NCI-H345 treated with DMSO at 0.1 percent for 48 hours (cell line): ENCODE measurements around the gene RUVBL2.

Experiments used
- DNase-seq: peaks from one replicate; lab custom pipeline; 2025; ENCODE audit not compliant: unreplicated experiment; lab: John Stamatoyannopoulos, UW

RUVBL2 gene

DNA sequence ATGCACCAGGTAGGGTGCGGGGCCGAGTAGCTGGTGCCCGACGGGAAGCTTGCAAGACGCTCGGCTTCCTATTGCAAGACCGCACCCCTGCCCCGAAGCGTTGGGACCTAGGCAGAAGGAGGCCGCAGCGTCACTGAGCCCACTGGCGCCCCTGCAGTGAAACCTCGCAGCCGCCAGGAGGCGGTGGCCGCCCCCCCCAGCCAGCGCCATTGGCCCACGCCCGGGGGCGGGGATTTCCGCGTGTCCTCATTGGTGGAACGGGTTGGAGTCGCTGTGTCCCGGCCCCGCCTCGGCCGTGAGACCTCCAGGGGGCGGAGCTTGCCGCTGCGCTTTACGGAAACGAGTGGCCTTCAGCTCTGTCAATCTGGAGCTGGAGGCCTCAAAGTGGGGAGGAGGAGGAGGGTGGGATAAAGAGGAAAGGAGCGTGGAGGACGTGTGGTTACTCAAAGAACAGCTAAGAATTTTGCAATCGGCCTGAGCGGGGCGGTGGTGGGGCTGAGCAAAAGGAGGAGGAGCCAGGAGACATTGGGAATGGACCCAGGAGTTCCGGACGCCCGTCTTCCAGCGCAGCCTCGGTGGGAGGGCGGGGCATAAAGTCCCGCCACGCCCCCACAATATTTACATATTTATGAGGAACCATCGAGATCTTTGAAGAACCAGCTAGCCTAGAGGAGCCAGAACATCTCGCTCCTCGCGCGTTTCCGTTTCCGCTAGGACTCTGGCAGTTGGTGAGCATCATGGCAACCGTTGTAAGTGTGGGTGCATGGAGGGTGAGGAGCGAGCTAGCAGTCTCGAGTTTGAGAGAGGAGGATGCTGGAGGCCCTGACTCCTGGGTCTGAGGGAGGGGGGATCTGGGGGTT, at the start of gene RUVBL2, which contains the start of gene GYS1:
RUVBL2 (plus strand) TSS at position 713 of the 860 bp plus-strand sequence; CDS start at position 738, 25 bp downstream.
GYS1 (minus strand) TSS at position 135 of the 860 bp plus-strand sequence. CDS start 197 bp downstream, outside the sequence.
- peak; percentile 91 for DNase-seq

DNA sequence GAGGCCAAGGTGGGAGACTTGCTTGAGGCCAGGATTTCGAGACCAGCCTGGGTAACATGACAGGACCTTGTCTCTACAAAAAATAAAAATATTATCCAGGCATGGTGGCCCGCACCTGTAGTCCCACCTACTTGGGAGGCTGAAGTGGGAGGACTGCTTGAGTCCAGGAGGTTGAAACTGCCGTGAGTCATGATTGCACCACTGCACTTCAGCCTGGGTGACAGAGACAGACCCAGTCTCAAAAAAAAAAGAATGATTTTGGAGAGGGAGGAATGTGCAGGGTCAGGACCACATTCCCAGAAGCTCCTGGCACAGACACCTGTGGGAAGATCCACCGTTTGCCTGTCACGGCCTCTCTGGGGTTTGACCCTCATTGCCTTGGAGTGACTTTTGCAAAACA, 48.3 kb upstream of the RUVBL2 start:
- no peak for DNase-seq

DNA sequence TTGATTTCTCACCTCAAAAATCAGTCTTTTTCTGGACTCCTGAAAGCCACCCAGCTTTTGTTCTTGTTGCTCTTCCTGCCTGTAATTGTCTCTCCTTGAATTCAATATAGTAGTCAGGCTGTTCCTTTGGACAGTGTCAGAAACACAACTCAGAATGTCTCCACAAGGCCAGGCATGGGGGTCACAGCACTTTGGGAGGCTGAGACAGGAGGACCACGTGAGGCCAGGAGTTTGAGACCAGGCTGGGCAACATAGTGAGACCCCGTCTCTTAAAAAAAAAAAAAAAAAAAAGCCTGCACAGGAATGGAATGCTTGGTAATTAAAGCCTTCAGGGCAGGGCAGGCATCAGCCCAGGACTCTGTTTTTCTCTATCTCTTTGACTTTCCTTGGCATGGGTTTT, 47.9 kb upstream of the RUVBL2 start:
- DNase-seq, result no peak

DNA sequence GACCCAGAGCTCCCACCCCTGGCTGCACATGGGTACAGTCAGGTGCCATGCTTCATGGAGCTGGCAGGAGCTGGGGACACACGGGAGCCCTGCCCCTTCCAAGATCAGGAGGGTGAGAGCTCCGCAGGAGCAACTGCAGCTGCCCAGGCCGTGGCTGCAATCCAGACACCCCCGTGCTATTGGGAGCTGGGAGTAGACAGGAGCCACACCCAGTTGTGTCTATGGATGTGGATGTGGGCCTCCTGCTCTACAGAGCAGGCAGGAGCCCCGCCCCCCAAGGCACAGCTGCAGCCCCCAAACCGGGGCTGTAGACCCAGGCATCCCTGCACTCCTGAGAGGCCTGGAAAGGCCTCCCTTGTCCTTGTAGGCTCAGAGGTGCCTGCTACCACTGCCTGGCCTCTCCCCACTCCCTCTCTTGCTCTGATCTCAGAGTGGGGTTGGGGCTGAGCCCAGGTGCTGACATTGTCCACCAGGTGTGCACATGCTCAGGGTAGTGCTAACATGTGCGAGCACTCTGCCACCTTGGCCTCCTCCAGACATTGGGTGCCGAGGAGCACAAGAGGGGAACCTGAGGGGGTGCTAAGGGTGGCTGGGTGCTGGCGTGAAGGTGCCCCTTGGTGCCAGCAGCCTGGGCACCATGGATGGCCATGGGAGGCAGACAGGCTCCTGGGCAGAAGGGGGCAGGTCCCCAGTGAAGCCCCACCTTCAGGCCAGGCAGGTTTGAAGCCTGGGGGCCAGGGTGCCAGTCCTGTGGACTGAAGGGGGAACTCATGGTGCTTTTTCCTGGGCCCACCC, 47.0 kb upstream of the RUVBL2 start:
- no peak for DNase-seq

DNA sequence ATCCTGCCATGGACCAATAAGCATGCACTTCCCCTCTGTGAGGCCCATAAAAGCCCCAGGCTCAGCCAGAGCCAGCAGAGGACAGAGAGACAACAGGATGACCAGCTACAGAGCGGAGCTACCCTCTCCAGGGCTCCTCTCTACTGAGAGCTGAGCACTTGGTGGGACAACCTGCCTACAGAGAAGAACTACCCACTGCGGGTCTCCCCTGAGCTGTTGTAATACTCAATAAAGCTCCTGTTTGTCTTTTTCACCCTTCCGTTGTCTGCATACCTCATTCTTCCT, 46.5 kb upstream of the RUVBL2 start:
- no peak for DNase-seq

DNA sequence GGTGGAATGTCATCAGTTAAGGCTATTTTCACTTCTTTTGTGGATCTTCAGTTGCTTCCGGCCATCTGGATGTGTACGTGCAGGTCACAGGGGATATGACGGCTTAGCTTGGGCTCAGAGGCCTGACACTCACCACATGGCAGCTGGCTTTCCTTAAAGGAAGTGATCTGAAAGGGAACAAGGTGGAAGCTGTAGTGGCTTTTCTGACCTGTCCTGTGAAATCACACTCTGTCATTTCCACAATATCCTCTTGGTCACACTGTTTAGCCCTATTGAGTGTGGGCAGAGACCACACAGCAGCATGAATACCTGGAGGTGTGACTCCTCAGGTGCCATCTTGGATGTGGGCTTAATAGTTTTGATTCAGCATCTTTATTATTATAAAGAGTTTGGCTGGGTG, 43.5 kb upstream of the RUVBL2 start:
- no peak for DNase-seq

DNA sequence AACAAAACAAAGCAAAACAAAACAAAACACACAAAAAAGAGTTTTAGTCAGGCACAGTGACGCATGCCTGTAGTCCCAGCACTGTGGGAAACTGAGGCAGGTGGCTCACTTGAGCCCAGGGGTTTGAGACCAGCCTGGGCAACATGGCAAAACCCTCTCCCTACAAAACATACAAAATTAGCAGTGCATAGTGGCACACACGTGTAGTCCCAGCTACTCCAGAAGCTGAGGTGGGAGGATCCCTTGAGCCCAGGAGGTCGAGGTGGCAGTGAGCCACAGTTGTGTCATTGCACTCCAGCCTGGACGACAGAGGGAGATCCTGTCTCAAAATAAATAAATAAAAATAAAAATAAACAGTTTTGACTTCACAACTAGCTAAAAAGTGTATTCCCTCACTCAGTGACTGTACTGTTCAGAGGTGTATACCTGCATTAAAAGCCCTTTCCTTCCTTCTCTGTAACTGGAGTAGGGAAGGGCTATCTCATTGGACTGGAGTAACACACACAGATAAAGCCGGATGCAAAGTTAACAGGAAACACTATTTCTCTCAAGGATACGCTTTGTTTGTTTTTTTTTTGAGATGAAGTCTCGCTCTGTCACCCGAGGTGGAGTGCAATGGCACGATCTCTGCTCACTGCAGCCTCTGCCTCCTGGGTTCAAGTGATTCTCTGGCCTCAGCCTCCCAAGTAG, 42.7 kb upstream of the RUVBL2 start:
- no peak for DNase-seq

DNA sequence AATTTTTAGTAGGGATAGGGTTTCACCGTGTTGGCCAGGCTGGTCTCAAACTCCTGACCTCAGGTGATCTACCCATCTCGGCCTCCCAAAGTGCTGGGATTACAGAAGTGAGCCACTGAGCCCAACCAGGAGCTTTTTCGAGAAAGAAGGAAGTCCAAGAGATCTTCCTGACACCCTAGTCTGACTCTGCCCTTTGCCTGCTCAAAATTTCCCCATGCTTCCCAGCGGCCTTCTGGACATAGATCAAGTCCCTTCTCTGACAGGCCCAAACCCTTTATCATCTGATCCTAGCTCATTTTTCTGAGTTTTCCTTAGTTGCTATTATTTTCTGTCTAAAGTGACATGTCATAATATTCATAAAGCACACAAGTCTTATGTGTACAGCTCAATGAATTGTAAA, 40.5 kb upstream of the RUVBL2 start:
- no peak for DNase-seq

DNA sequence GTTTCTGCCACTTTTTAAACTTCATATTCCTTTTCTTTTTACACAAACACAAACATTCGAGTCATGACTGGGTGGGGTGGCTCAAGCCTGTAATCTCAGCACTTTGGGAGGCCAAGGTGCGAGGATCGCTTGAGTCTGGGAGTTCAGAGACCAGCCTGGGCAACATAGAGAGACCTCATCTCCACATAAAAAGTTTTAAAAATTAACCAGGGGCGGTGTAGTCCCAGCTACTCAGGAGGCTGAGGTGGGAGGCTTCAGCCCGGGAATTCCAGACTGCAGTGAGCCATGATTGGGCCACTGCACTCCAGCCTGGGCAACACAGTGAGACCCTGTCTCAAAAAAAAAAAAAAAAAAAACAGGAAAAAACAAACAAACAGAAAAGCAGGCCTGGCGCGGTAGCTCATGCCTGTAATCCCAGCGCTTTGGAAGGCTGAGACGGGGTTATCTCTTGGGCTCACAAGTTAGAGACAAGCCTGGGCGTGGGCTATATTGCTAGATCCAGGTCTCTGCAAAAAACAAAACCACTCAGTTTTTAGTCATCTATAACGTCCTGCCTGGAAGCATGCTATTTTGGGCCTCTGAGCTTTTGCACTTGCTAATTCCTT, 39.6 kb upstream of the RUVBL2 start:
- no peak for DNase-seq

DNA sequence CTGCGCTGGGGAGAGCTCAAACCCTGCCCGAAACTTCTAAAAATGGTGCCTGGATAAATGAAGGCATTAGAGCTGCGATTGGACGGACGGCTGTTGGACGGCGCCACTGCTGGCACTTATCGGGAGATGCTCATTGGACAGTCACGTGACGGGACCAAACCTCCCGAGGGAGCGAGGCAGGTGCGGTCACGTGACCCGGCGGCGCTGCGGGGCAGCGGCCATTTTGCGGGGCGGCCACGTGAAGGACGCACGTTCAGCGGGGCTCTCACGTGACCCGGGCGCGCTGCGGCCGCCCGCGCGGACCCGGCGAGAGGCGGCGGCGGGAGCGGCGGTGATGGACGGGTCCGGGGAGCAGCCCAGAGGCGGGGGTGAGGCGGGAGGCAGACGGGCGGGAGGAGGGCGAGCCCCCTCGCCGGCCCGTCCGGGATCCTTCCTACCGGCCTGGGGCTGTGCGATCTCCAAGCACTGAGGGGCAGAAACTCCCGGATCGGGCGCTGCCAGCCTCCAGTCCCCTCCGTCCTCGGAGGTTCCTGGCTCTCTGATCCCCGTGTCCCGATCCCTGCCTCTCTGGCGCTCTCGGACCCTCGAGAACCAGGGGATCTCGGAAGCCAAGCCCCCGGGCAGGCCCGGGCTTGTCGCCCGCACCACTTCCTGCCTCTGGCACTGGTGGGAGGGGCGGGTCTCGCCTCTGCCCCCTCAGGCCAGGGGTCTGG, 38.9 kb upstream of the RUVBL2 start, which contains the start of gene BAX:
BAX (plus strand) TSS at position 281 of the 713 bp plus-strand sequence; CDS start at position 335, 54 bp downstream.
- peak; percentile 83 for DNase-seq

DNA sequence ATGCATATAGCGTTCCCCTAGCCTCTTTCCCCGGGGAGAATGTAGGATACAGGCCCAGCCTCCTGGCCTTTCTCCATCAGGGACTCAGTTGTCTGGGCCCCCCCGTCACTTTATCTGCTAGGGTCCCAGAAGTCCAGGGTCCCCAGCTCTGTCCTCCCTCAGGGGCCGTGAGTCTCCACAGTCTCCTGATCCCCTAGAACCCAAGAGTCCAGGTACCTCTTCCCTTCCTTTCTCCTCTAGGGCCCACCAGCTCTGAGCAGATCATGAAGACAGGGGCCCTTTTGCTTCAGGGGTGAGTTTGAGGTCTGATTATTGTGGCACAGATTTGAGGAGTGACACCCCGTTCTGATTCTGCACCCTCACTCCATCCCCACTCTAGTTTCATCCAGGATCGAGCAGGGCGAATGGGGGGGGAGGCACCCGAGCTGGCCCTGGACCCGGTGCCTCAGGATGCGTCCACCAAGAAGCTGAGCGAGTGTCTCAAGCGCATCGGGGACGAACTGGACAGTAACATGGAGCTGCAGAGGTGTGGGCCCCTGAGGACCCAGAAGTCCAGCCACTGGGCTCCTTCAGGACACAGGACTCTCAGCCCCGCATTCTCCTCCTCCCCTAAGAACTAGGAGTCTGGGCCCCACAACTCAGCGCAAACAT, 38.3 kb upstream of the RUVBL2 start:
- no peak for DNase-seq

DNA sequence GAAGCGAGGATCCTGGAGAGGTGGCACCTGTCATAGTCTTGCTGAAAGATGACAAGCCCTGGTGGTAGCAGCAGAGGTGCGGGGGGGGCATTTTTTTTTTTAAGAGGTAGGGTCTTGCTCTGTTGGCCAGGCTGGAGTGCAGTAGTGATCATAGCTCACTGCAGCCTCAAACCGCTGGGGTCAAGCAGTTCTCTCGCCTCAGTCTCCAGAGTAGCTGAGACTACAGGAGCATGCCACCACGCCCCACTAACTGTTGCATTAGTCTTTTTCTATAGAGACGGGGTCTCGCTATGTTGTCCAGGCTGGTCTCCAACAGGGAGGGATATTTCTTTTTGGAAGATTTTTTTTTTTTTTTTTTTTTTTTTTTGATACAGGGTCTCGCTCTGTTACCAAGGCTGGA, 35.7 kb upstream of the RUVBL2 start:
- DNase-seq, result no peak

DNA sequence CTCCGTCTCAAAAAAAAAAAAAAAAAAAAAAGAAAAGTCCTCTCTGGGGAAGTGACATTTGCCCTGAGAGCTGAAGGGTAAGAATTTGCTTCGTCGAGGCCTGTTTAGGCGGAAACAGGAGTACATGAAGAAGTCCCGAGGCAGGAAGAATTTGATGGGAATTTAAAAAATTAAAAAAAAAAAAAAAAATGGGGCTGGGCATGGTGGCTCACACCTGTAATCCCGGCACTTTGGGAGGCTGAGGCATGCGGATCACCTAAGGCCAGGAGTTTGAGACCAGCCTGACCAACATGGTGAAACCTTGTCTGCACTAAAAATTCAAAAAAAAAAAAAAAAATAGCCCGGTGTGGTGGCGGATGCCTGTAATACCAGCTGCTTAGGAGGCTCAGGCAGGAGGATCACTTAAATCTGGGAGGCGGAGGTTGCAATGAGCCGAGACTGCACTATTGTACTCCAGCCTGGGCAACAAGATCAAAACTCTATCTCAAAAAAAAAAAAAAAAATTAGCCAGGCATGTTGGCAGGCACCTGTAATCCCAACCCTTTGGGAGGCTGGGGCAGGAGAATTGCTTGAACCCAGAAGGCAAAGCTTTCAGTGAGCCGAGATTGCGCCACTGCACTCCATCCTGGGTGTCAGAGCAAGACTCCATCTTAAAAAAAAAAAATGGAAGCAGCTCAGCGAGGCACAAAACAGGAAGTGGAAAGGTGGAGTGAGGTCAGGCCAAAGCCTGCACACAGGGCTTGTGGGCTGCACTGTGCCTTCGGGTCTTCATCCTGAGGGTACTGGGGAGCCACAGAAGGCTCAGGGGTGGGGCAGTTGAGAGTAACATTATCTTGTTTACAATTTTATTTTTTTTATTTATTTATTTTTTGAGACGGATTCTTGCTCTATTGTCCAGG, 34.1 kb upstream of the RUVBL2 start:
- no peak for DNase-seq

DNA sequence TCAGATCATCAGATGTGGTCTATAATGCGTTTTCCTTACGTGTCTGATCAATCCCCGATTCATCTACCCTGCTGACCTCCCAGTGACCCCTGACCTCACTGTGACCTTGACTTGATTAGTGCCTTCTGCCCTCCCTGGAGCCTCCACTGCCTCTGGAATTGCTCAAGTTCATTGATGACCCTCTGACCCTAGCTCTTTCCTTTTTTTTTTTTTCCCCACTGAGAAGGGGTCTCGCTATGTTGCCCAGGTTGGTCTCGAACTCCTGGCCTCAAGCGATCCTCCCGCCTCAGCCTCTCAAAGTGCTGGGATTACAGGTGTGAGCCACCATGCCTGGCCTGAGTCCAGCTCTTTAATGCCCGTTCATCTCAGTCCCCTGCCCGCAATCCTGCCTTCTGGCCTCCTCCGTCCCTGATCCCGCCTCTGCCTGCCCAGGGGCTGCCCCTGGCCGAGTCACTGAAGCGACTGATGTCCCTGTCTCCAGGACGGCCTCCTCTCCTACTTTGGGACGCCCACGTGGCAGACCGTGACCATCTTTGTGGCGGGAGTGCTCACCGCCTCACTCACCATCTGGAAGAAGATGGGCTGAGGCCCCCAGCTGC, 32.5 kb upstream of the RUVBL2 start:
- no peak for DNase-seq

DNA sequence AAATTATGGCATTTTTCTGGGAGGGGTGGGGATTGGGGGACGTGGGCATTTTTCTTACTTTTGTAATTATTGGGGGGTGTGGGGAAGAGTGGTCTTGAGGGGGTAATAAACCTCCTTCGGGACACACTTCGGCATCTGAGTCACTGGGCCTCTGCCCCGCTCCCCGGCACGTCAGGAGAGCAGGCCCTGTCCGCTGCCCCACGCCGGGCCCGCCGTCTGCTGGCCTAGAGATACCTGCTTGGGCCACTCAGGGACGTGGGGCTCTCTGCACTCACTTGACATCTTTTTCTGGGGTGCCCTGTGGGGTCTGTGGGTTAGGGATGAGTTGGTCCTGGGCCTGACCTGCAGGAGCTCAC, 32.0 kb upstream of the RUVBL2 start:
- no peak for DNase-seq

DNA sequence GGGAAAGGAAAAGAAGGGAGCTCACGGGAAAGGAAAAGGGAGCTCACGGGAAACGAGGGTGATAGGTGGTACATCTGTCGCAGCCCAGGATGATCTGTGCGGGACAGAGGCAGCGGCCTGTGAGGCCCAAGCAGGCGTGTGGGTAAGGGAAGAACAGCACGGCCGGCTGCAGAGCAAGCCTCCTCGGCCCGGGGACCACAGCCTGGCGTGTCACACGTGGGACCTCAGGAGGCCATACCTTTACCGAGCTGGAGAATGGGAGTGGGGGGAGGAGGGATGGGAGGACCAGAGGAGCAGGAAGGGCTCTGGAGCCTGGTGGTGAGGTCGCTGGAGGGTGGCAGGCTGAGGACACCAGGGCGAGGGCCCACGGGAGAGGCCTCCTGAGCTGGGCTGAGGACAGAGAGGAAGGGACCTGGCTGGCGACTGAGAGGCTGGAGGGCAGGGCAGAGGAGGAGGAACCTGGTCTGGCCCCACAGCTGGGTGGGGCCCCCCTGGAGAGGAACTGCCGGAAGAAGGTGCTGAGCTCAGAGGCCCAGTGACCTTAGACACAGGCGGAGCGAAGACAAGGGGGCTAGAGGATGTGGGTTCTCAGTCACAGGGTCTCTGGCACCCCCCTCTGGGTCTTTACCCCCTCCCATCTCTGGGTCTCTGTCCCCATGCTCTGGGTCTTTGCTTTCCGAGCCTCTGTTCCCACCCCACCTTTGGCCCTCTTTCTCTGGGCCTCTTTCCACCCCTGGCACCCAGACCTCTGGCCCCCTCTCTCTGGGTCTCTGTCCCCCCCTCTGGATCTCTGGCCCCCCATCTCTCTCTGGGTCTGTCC, 31.4 kb upstream of the RUVBL2 start:
- no peak for DNase-seq

DNA sequence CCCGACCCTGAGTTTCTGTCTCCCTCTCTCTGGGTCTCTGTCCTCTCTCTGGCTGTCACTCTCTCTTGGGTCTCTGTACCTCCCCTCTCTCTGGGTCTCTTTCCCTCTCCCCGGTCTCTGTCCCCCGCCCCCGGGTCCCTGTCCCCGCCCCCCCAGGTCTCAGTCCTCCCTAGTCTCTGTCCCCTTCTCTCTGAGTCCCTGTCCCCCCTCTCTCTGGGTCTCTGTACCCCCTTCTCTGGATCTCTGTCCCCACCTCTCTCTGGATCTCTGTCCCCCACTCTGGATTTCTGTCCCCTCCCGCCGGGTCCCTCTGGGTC, 30.9 kb upstream of the RUVBL2 start:
- no peak for DNase-seq
